WTC11 (cell line): ENCODE measurements around the gene YY1AP1.

Experiments
- CREB1 ChIP-seq: sonication (generic); formaldehyde crosslinking; IDR thresholded peaks from 2 replicates; pipeline ENCODE4 v1.8.0; 2023; ENCODE audit warnings: mild to moderate bottlenecking, missing genetic modification reagents
- ELF4 ChIP-seq: sonication (generic); formaldehyde crosslinking; IDR thresholded peaks from 2 replicates; pipeline ENCODE4 v1.8.1; 2022; ENCODE audit warnings: low read depth, mild to moderate bottlenecking, moderate library complexity, missing genetic modification reagents
- IRF2 ChIP-seq: sonication (generic); formaldehyde crosslinking; IDR thresholded peaks from 2 replicates; pipeline ENCODE4 v1.8.0; 2022; ENCODE audit warnings: low read depth, missing genetic modification reagents, borderline replicate concordance
- KAT7 ChIP-seq: sonication (generic); formaldehyde crosslinking; IDR thresholded peaks from 2 replicates; pipeline ENCODE4 v1.8.1; 2023; ENCODE audit warnings: missing genetic modification reagents, mild to moderate bottlenecking, borderline replicate concordance
- NR1H2 ChIP-seq: sonication (generic); formaldehyde crosslinking; IDR thresholded peaks from 2 replicates; pipeline ENCODE4 v1.9.0; 2021; ENCODE audit warnings: mild to moderate bottlenecking, moderate library complexity, missing genetic modification reagents
- SP1 ChIP-seq: sonication (generic); formaldehyde crosslinking; conservative IDR thresholded peaks from 2 replicates; pipeline ENCODE4 v1.8.1; 2022; ENCODE audit warnings: missing genetic modification reagents
- TF ChIP-seq, protein P1 (sequence below): fragments of 200-600 bp; IDR thresholded peaks from 2 replicates; pipeline ENCODE4 v1.8.0; 2022; ENCODE audit warnings: antibody characterized with exemption
- TF ChIP-seq, protein P2 (sequence below): sonication (generic); formaldehyde crosslinking; conservative IDR thresholded peaks from 2 replicates; pipeline ENCODE4 v1.8.1; 2022; ENCODE audit warnings: mild to moderate bottlenecking, missing genetic modification reagents
- TF ChIP-seq, protein P3 (sequence below): sonication (generic); formaldehyde crosslinking; IDR thresholded peaks from 2 replicates; pipeline ENCODE4 v1.8.0; 2022; ENCODE audit warnings: mild to moderate bottlenecking, missing genetic modification reagents
- TF ChIP-seq, protein P4 (sequence below): sonication (generic); formaldehyde crosslinking; IDR thresholded peaks from 2 replicates; pipeline ENCODE4 v1.8.1; 2022; ENCODE audit warnings: mild to moderate bottlenecking, moderate library complexity, missing genetic modification reagents

DNA sequence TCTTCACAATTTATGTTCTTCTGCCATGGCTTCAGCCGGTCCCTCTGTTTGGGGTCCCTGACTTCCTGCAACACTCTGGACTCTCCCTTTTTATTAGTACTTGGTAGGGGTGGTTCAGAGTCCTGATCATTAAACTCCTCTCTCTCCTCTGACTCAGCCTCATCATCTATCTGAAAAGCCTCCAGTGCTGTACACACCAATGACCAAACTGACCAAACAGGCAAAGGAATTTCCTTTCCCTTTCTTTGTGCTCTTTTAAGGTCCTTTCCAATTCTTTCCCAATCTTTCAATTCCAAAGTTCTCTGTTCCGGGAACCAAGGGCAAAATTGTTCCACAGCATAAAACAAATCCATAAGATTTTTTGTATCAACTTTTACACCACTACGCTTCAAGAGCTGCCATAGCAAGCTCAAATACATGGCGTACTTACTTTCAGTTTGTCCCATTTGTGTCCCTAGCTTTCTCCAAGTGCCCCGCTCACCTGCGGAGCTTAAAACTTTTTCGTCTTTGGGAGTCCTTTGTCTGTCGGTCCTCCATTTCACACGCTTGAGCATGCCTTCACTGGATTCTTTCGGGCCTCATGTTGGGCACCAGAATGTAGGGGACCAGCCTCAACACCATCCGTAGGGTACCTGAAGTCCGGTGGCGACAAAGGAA lies 9.9 kb upstream of the YY1AP1 start:
- TF ChIP-seq IRF2 (CRISPR knock-in tag) = no peak
- TF ChIP-seq, protein P1, sequence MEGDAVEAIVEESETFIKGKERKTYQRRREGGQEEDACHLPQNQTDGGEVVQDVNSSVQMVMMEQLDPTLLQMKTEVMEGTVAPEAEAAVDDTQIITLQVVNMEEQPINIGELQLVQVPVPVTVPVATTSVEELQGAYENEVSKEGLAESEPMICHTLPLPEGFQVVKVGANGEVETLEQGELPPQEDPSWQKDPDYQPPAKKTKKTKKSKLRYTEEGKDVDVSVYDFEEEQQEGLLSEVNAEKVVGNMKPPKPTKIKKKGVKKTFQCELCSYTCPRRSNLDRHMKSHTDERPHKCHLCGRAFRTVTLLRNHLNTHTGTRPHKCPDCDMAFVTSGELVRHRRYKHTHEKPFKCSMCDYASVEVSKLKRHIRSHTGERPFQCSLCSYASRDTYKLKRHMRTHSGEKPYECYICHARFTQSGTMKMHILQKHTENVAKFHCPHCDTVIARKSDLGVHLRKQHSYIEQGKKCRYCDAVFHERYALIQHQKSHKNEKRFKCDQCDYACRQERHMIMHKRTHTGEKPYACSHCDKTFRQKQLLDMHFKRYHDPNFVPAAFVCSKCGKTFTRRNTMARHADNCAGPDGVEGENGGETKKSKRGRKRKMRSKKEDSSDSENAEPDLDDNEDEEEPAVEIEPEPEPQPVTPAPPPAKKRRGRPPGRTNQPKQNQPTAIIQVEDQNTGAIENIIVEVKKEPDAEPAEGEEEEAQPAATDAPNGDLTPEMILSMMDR = no peak
- TF ChIP-seq, protein P2, sequence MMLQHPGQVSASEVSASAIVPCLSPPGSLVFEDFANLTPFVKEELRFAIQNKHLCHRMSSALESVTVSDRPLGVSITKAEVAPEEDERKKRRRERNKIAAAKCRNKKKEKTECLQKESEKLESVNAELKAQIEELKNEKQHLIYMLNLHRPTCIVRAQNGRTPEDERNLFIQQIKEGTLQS (CRISPR knock-in tag) = no peak
- no peak for TF ChIP-seq ELF4 (CRISPR knock-in tag)
- TF ChIP-seq, protein P3, sequence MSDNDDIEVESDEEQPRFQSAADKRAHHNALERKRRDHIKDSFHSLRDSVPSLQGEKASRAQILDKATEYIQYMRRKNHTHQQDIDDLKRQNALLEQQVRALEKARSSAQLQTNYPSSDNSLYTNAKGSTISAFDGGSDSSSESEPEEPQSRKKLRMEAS (CRISPR knock-in tag) = no peak
- TF ChIP-seq SP1 = no peak
- TF ChIP-seq, protein P4, sequence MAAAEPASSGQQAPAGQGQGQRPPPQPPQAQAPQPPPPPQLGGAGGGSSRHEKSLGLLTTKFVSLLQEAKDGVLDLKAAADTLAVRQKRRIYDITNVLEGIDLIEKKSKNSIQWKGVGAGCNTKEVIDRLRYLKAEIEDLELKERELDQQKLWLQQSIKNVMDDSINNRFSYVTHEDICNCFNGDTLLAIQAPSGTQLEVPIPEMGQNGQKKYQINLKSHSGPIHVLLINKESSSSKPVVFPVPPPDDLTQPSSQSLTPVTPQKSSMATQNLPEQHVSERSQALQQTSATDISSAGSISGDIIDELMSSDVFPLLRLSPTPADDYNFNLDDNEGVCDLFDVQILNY (CRISPR knock-in tag) = no peak
- TF ChIP-seq KAT7 (CRISPR knock-in tag) = no peak
- no peak for TF ChIP-seq NR1H2 (CRISPR knock-in tag)
- TF ChIP-seq CREB1 (CRISPR knock-in tag) = no peak
